ENCODE results near the gene KLHL41.

GRCh38 chr2:169495310-169495928 lies 14.1 kb upstream of the KLHL41 start:
- no peak for TF ChIP-seq ISL1 (CRISPR knock-in tag; IDR thresholded peaks at IDR 0.05)
- TF ChIP-seq PATZ1 (CRISPR knock-in tag; IDR thresholded peaks at IDR 0.05; ENCODE audit: borderline replicate concordance): no peak
- no peak for TF ChIP-seq ZFP30 (CRISPR knock-in tag; IDR thresholded peaks at IDR 0.05)
- TF ChIP-seq CSRNP3 (CRISPR knock-in tag; IDR thresholded peaks at IDR 0.05): no peak

Data from SK-N-SH treated with all-trans-retinoic acid at 6 μM for 48 hours (cell line).